ENCODE results near the gene TRIM59.

TRIM59 gene

DNA sequence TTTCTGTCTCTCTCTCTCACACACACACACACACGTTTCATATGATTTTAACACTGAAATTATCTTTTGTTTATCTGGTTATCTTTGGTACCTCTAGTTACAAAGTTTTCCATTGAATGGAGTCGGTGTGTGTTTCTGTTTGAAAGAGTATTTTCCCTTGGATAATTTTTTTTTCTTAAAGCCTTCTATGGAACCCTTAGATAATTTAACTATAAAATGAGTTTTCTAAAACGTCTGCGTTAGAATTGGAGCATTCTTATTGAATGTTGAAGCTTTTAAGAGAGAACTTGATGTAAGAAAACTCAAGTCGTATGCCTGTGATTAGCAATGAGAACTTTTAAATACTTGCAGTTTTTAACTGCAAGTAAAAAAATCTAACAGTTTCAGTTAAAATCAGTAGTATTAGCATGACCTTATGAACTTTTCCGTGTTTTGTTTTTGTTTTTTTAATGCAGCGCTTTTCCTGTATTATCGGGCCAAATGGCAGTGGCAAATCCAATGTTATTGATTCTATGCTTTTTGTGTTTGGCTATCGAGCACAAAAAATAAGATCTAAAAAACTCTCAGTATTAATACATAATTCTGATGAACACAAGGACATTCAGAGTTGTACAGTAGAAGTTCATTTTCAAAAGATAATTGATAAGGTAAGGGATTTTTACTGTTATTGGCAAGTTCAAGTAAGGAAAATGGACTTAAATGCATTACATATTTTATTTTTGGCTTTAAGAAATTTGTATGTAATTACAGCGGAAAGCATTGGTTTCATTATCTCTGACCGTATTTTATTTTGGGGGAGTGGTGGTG, 47.2 kb downstream of the TRIM59 start:
- no peak for DNase-seq

DNA sequence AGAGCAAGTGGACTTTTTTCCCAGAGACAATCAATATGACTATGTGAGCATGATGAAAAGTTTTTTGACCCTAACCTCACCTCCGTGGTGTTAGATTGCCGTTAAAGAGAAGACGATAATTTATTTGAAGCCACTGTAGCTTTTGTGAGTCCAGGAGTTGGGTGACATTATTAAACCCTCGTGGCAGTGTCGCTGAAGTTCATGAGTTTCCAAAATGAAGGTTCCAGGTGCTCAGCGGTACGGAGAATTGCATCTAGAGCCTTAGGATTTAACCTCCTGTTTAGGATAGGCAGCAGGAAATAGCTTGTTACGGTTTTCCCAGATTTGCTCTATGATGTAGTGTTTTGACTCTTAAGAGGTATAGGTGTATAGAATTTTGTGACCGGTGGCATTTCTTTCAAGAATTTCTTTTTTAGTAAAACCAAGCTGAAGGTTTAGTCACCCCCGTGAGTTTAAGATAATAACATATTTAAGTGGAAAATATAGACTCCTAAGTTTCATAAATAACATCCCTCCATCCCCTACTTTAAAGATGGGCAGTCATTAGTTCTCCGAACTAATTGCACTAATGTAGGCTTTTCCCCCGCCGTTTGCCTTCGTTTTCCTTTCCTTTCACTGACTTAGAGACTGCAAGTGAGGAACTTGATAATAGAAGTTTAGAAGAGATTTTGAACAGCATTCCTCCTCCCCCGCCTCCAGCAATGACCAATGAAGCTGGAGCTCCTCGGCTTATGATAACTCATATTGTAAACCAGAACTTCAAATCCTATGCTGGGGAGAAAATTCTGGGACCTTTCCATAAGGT, 48.1 kb downstream of the TRIM59 start:
- DNase-seq: peak; percentile 68

DNA sequence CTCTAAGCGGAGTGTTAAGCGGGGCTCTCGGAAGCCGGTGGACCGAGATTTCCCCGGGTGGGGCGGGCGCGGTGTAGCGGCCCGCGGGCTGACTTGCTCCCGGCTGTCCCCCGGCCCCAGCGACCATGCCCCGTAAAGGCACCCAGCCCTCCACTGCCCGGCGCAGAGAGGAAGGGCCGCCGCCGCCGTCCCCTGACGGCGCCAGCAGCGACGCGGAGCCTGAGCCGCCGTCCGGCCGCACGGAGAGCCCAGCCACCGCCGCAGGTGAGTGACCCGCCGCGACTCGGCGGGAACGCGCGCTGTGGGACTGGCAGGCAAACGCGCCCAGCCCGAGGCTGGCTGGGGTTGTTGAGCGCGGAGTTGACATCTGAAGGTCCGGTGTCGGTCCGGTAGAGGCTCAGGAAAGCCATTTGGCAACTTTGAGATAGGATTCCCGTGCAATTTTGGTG, 48.9 kb downstream of the TRIM59 start:
- peak; percentile 60 for DNase-seq

DNA sequence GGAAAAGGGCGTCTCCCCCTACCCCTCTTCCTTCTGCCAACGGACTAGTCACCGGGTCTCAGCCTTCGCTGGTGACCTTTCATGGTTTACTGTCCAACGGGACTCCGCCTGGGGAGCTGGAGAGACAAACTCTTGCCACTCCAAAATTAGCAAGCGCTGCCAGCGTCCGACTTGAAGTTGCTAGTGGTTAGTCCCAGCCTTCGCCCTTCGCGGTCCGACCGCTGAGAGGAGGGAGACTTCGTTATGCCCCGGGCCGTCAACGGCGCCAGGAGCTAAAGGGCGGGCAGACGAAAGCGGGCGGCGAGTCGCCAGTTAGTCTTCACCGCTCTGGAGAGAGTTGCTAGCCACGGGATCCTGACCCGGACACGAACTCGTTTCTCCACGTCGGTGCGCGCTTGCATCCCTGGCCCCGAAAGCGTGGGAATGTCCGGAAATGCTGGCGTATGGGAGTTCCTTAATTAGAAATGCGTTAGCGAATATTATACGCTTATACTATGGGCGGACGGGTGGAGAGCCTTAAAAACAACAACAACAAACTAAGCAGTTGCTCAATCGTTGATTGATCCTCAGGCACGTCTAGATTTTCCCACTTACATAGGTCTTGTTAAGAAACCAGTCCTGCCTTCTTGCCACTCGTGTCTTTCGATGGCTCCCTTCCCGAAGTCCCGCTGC, 49.4 kb downstream of the TRIM59 start:
- DNase-seq: peak; percentile 71

DNA sequence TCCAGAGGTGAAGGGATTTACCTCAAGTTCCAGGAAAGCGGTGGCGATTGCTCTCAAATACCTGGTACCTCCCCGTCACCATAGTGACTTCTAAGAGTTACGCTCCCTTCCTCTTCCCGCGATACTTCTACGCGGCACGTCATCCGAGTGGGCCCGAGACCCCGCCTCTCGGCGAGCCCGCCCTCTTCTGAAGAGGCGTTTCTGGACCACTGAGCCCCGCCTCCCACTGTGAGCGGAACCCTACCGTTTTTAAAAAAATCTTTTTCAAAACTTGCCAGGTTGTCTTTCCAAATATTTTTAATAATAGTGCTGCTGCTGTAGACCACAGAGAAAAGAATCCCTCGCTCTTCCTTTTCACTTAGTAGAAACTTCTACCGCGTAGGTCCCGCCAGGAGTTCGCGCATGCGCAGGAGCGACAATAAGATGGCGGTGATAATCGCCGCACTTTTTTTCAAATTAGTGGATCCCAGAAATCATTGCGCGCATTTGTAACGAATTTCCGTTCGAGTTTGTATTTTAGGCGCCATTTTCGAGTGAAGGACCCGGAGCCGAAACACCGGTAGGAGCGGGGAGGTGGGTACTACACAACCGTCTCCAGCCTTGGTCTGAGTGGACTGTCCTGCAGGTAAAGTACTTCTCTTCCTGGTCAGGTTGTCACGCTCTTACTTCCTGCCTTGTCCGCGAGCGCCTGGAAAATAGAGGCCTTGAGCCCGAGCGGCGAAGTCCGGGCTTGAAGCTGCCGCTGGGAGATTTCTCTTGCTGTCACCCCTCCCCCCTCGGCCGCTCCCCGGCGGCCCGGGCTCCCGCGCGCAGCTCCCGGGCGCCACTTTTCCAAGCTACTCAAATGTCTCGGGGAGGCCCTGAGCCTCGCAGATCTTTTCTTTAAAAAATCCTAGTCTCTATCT, 50.2 kb downstream of the TRIM59 start, which contains the start of the genes IFT80 and SMC4:
TSS of gene IFT80 (minus strand) at position 101 of the 905 bp plus-strand sequence. CDS start 14,625 bp downstream, outside the sequence.
TSS of gene SMC4 (plus strand) at position 526 of the 905 bp plus-strand sequence. CDS start 1,177 bp downstream, outside the sequence.
- DNase-seq: peak; percentile 100

DNA sequence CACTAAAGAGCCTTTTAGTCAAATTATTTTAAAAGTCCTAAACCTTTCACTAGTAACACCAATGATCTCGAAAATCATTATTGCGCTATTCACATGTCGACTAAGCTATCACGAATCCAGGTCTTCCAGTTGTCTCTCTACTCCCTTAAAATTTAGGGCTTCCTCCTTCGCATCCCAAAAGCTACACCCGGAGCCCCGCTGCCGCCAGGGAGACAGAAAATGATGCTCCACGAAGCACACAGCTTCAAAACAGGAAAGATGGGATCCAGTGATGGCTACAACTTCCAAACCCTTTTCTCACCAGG, 50.8 kb downstream of the TRIM59 start:
- DNase-seq: no peak

DNA sequence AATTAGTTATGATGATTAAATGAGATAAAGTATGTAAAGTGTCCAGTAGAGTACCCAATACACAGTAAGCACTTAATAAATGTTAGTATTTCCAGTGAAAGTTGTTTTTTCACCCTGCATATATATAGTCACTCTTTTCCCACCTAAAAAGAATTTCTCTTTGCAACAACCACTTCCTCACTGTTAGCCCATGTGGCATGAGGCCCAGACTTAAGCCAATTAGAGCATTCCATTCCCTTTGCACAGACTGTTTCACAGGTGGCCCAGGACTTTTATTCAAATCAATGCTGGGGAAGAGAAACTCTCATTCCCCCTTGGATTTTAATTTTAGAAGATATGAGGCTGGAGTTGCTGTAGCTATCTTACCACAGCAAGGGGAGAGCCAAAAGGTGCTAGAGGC, 54.3 kb downstream of the TRIM59 start:
- peak; percentile 57 for DNase-seq

DNA sequence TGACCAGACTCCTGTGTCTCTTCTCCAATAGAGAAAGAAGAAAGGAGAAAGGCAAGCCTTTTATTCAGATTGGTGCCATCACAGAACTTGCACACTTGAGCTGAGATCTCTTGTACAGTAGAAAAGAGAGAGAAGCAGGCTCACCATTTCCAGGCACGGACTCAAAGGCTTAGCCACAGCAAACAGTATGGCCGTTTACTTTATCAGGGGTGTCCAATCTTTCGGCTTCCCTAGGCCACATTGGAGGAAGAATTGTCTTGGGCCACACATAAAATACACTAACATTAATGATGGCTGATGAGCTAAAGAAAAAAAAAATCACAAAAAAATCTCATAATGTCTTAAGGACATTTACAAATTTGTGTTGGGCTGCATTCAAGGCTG, 55.6 kb downstream of the TRIM59 start:
- no peak for DNase-seq

DNA sequence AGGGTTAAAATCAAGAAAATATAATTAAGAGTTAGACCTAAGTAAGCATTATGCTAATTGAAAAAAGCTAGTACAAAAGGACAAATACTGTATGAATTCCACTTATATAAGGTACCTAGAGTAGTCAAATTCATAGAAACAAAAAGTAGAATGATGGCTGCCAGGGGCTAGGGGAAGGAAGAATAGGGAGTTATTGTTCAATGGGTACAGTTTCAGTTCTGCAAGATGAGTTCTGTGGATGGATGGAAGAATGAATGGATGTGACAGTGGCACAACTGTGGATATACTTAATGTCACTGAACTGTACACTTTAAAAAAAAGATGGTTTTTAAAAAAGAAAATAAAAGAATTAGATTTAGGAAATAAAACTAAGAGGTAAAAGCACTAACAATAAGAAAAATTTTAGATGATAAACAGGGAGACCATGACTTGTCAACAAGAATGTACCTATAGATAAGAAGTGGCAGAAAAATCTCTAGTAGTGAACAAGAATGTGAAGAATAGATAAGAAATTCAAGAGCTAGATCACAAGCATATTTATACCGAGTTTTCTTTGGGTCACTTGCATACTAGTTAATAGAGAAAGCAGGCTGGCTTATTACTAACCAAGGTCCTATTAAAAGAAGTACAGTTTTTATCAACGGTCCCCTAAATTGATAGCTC, 56.1 kb downstream of the TRIM59 start:
- no peak for DNase-seq

DNA sequence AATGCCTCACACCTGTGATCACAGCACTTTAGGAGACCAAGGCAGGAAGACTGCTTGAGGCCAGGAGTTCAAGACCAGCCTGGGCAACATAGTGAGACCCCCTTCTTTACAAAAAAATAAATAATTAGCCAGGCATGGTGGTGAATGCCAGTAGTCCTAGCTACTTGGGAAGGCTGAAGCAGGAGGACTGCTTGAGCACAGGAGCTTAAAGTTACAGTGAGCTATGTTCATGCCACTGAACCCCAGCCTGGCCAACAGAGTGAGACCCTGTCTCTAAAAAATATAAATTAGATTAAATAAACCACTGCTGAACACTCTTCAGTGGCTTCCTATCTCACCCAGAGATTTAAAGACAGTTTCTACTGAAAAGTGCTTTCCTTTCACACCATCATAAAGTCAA, 56.8 kb downstream of the TRIM59 start:
- DNase-seq: no peak

DNA sequence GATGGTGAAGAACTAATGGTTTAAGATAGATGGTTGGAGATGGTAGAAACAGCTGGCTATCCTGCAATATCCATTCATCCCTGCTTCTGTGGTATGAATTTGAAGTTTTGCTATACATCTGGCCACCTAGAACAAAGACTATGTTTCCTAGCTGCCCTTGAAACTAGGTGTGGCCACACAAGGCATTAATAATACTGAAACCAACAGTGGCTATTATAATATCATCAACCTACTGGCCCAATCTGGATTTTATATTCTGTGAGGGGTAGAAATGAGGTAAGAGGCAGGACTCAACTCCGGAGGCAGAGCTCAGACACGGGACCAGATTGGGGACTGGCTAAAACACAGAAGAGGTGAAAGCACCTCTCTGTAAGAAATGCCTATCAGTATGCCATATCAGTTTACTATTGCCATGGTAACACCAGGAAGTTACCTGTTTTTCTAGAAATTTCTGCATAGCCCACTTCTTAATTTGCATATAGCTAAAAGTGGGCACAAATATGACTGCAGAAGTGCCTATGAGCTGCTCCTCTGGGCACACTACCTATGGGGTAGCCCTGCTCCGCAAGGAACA, 58.9 kb downstream of the TRIM59 start:
- no peak for DNase-seq

Measured in RPMI8226 (cell line).